CD4-positive, alpha-beta memory T cell (primary cell): ENCODE measurements around the gene NF1. TPM values are rescaled to one million over a fixed set of nuclear protein-coding genes. Genes with fewer than 3 reads are reported as not detected.
A peak's percentile ranks its signal among the peaks of the same experiment; 100 is the strongest.

Experiments used
- CTCF ChIA-PET: fragments of 350-600 bp; sonication (Branson Sonifier 250); formaldehyde crosslinking; loops from one replicate; lab custom pipeline; 2021; ENCODE audit warnings: inconsistent platforms; ENCODE audit not compliant: partially characterized antibody; lab: Charles Lee
- POLR2A ChIA-PET: fragments of 350-600 bp; sonication (Branson Sonifier 250); formaldehyde crosslinking; loops from one replicate; lab custom pipeline; 2021; ENCODE audit not compliant: partially characterized antibody; lab: Charles Lee
- DNase-seq, 5 donors: peaks; one replicate each; pipeline versions ENCODE4 v3.0.0 to v3.0.0-alpha.2; 2020 to 2022; ENCODE audit warnings: mixed read lengths in 1 of 5
- H3K27ac ChIP-seq: one replicate; pipeline ENCODE4 v1.7.0; 2013; ENCODE audit warnings: low read depth, low read length
- H3K27me3 ChIP-seq: 2 replicates; pipeline ENCODE4 v1.7.0; 2013; ENCODE audit warnings: mild to moderate bottlenecking, low read length, moderate library complexity; ENCODE audit not compliant: insufficient read depth
- H3K36me3 ChIP-seq: 2 replicates; pipeline ENCODE4 v1.7.0; 2013; ENCODE audit warnings: mild to moderate bottlenecking, low read length, moderate library complexity; ENCODE audit not compliant: insufficient read depth
- H3K4me1 ChIP-seq: 2 replicates; pipeline ENCODE4 v1.7.0; 2013; ENCODE audit warnings: mild to moderate bottlenecking, low read length, moderate library complexity; ENCODE audit not compliant: insufficient read depth
- H3K4me3 ChIP-seq, 2 donors: one replicate each; pipeline ENCODE4 v1.7.0; 2013; ENCODE audit warnings: low read length in 2 of 2, mild to moderate bottlenecking in 1 of 2
- H3K9me3 ChIP-seq, 2 donors: one replicate each; pipeline ENCODE4 v1.7.0; 2013; ENCODE audit warnings: low read length in 2 of 2, control low read depth in 1 of 2; ENCODE audit not compliant: control insufficient read depth in 1 of 2
- H3K27ac Mint-ChIP-seq, 7 donors: one replicate each; pipeline ENCODE4 v1.8.0; 2020 to 2021; ENCODE audit warnings: mixed read lengths in 7 of 7, mild to moderate bottlenecking in 6 of 7, inconsistent platforms in 3 of 7, moderate library complexity in 3 of 7
- H3K27me3 Mint-ChIP-seq, 2 donors: one replicate each; pipeline ENCODE4 v1.8.0; 2020 to 2021; ENCODE audit warnings: mixed read lengths in 2 of 2
- H3K36me3 Mint-ChIP-seq, 2 donors: one replicate each; pipeline ENCODE4 v1.8.0; 2020 to 2021; ENCODE audit warnings: mixed read lengths in 2 of 2, inconsistent platforms in 1 of 2, mild to moderate bottlenecking in 1 of 2
- H3K4me1 Mint-ChIP-seq, 4 donors: one replicate each; pipeline ENCODE4 v1.8.0; 2020 to 2021; ENCODE audit warnings: mixed read lengths in 4 of 4, mild to moderate bottlenecking in 1 of 4
- H3K4me3 Mint-ChIP-seq, 8 donors: one replicate each; pipeline ENCODE4 v1.8.0; 2020 to 2021; ENCODE audit warnings: mixed read lengths in 8 of 8, mild to moderate bottlenecking in 7 of 8, moderate library complexity in 6 of 8, inconsistent platforms in 3 of 8
- H3K9me3 Mint-ChIP-seq, 8 donors: one replicate each; pipeline ENCODE4 v1.8.0; 2020 to 2021; ENCODE audit warnings: mixed read lengths in 8 of 8, mild to moderate bottlenecking in 5 of 8, inconsistent platforms in 3 of 8, moderate library complexity in 1 of 8
- intact Hi-C: fragments of 100-400 bp; cut with micrococcal nuclease; formaldehyde crosslinking; loops from one replicate; pipeline ENCODE4 v1.15.1; 2023
- polyA plus RNA-seq, 2 donors: library from polyadenylated mRNA; unstranded; fragments of 300-500 nt; fragmentation: Illumina TruSeq; gene quantifications; one replicate each; pipeline ENCODE4 v1.2.3, GENCODE V29; 2021
- total RNA-seq, 2 experiments: library from RNA; stranded (reverse); gene quantifications; one replicate each; pipeline ENCODE4 v1.2.3, GENCODE V29; 2021

Gene NF1
- total and polyA plus RNA-seq, 4 experiments from 2014 or later, result 5.5 to 52.4 (median 27.9) TPM

DNA sequence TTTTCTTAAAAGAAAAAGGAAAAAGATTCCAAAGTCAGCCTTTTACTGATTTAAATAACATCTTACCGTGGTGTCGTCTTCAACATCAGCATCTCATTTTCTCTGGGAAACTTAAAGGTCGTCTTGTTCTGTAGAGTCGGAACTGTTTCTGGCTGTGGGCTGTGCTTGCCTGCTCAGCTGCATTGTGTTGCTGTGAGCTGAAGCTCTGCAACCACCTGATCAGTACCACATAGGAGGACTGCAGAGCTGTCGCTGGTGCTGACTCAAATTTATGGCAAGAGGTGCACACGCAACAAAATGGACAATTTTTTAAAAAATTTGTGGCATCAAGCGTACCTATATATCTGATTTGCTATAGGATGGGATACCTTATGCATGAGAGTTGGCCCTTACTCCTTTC, 202.3 kb downstream of the NF1 start, which contains the start of gene OMG:
Gene OMG, minus strand, starts transcription at position 150 of the 400 bp plus-strand sequence. CDS start 908 bp downstream, outside the sequence.
- Mint-ChIP-seq H3K4me3 (no peak within 1 kb of the TSS), H3K9me3 (no peaks in the 10 kb centered on the region), H3K4me1 (peaks cover 8 to 18% (median 13%) of the 10 kb centered on the region in 4 donors), H3K27ac (peak within 1 kb of the TSS in 1 of 7 donors; percentile 77), H3K36me3 (peaks cover 0 to 6% of the 10 kb centered on the region in 2 donors), H3K27me3 (no peaks in the 10 kb centered on the region)
- CTCF ChIA-PET, result no interaction called here
- POLR2A ChIA-PET, result no interaction called here
- no peak for DNase-seq
- H3K27ac ChIP-seq, result no peak within 1 kb of the TSS
- H3K9me3 ChIP-seq, result no peaks in the 10 kb centered on the region
- intact Hi-C loops, result no loop called here
- H3K4me1 ChIP-seq, result no peaks in the 10 kb centered on the region
- no peak within 1 kb of the TSS for H3K4me3 ChIP-seq
- no peaks in the 10 kb centered on the region for H3K36me3 ChIP-seq
- no peaks in the 10 kb centered on the region for H3K27me3 ChIP-seq

DNA sequence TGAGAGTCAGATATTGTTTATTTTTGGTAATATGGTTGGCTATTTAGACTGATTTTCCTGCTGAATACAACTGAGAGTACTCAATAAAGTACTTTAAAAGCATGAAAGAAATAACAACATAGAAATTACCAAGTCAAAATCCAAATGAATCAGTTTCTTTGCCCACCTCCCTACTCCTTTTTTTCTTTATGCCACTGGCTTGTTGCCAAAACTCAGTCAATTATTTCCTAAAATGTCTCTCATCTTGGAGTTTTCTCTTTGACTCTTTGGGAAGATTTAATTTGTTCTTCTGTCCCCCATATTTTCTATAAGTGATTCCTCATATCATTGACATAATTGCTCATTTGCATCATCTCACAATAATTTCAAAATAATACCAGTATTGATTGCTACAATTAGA, 204.8 kb downstream of the NF1 start:
- no peak for DNase-seq
- Histone ChIP-seq H3K27me3 (no peaks in the 10 kb centered on the region), H3K36me3 (peaks cover 13% of the 10 kb centered on the region), H3K9me3 (no peaks in the 10 kb centered on the region), H3K4me3 (no peak overlapping the region), H3K27ac (no peak overlapping the region), H3K4me1 (peaks cover 5% of the 10 kb centered on the region)
- H3K4me3 Mint-ChIP-seq, result no peak overlapping the region
- peak overlapping the region in 1 of 7 donors; percentile 14 for H3K27ac Mint-ChIP-seq
- peaks cover 16 to 33% (median 20%) of the 10 kb centered on the region in 4 donors for H3K4me1 Mint-ChIP-seq
- H3K9me3 Mint-ChIP-seq, result peaks cover 0 to 3% (median 0%) of the 10 kb centered on the region in 8 donors
- H3K36me3 Mint-ChIP-seq, result peaks cover 23 to 25% of the 10 kb centered on the region in 2 donors
- CTCF ChIA-PET, result no interaction called here
- no peaks in the 10 kb centered on the region for H3K27me3 Mint-ChIP-seq
- intact Hi-C loops, result no loop called here
- POLR2A ChIA-PET, result no interaction called here

DNA sequence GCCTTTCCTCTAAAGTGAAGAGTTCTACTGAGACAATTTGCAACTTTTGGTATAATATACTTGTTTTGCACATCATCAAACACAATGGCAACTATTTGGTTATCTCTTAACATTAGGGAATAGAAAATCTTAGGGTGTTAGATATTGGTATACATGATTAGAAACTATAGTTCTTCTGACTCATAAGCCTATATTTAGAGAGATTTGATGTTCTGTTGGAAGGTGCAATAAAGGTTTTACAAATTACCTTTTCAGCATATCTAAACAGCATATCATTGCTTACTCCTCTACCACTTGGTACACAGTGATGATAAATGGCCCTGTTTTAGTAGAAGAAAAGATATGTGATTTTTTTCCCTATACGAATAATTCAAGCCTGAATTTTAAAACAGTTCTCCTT, 212.9 kb downstream of the NF1 start:
- no peaks in the 10 kb centered on the region for H3K9me3 ChIP-seq
- peaks cover 25% of the 10 kb centered on the region for H3K36me3 ChIP-seq
- H3K27me3 Mint-ChIP-seq, result no peaks in the 10 kb centered on the region
- ChIA-PET POLR2A (interaction anchor here (1.9 to 9.0 kb wide), 2 partner anchors 8 to 13 kb away, joined by 5 to 197 read pairs; partner anchors contain the start of gene EVI2A), CTCF (no interaction called here)
- H3K9me3 Mint-ChIP-seq, result peaks cover 0 to 3% (median 0%) of the 10 kb centered on the region in 8 donors
- H3K4me1 ChIP-seq, result peaks cover 61% of the 10 kb centered on the region
- intact Hi-C loops, result loop anchor here (2.0 kb wide), 1 partner anchor 13 kb away; the partner anchor contains the start of gene EVI2A
- H3K27ac Mint-ChIP-seq, result peak overlapping the region; percentile 71 to 98 (median 95)
- no peak for DNase-seq
- peak overlapping the region; percentile 70 for H3K27ac ChIP-seq
- no peaks in the 10 kb centered on the region for H3K27me3 ChIP-seq
- H3K4me1 Mint-ChIP-seq, result peaks cover 42 to 77% (median 62%) of the 10 kb centered on the region in 4 donors
- H3K36me3 Mint-ChIP-seq, result peaks cover 44 to 65% of the 10 kb centered on the region in 2 donors
- peak overlapping the region in 1 of 2 donors; percentile 29 for H3K4me3 ChIP-seq
- H3K4me3 Mint-ChIP-seq, result peak overlapping the region; percentile 40 to 96 (median 90)

DNA sequence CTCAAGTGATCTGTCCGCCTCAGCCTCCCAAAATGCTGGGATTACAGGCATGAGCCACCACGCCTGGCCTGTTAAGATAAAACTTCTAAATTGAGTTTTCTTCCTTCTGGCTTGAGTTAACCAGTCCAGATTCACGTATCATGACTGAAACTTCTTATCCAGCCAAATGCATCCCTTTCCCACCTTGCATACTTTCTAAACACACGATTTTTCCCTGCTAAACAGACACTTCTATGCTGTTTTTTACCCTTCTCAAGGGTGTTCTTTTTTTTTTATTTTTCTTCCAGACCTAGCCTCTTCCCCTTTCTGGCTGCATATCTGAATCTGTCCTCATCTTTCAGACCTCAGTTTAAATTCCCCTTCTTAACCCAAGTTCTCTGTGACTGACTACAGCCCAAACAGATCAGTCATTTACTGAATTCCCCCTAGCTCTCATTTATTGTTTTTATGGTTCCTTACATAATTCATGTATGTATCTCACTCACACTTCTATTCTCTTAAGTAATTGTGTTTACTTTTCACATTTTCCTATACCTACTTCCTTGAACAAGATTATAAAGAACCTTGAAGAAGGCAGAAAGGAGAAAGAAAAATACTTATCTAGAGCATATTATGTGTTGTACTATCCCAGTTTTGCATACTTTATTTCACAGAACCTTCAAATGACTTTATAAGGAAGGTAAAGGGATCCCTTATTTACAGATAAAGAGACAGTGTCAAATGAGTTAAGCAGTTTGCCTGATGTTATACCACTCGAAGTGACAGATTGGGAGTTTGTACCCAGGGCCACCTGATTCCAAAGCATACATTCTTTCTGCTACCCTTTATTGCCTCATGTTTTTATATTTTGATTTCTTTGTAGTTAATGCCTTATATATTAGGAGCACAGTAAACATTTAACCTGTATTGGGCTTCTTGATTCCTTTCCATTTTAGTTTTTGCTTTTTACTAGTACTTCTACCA, 213.9 kb downstream of the NF1 start:
- CTCF ChIA-PET, result interaction anchor here (0.6 kb wide), 1 partner anchor 14 kb away, joined by 4 read pairs; no protein-coding TSS in a partner anchor
- Histone ChIP-seq H3K27ac (peak overlapping the region; percentile 70), H3K27me3 (no peaks in the 10 kb centered on the region), H3K9me3 (no peaks in the 10 kb centered on the region), H3K4me3 (peak overlapping the region in 1 of 2 donors; percentile 59), H3K36me3 (peaks cover 19% of the 10 kb centered on the region), H3K4me1 (peaks cover 61% of the 10 kb centered on the region)
- peaks cover 34 to 55% of the 10 kb centered on the region in 2 donors for H3K36me3 Mint-ChIP-seq
- H3K27ac Mint-ChIP-seq, result peak overlapping the region; percentile 92 to 98 (median 95)
- H3K4me3 Mint-ChIP-seq, result peak overlapping the region; percentile 80 to 96 (median 90)
- no peak for DNase-seq
- H3K27me3 Mint-ChIP-seq, result no peaks in the 10 kb centered on the region
- intact Hi-C loops, result no loop called here
- H3K9me3 Mint-ChIP-seq, result peaks cover 0 to 3% (median 0%) of the 10 kb centered on the region in 8 donors
- peaks cover 39 to 77% (median 58%) of the 10 kb centered on the region in 4 donors for H3K4me1 Mint-ChIP-seq
- POLR2A ChIA-PET, result interaction anchor here (1.1 to 9.0 kb wide), 3 partner anchors 12 to 43 kb away, joined by 3 to 197 read pairs (median 8); partner anchors contain the start of gene EVI2A

- intact Hi-C loops, result no loop called here
- Histone ChIP-seq H3K9me3 (no peaks in the 10 kb centered on the region), H3K4me1 (peaks cover 61% of the 10 kb centered on the region), H3K4me3 (peak overlapping the region; percentile 45 to 59), H3K27me3 (no peaks in the 10 kb centered on the region), H3K36me3 (peaks cover 14% of the 10 kb centered on the region), H3K27ac (peak overlapping the region; percentile 70)
- ChIA-PET POLR2A (interaction anchor here (1.1 to 9.0 kb wide), 5 partner anchors 11 to 185 kb away, joined by 3 to 197 read pairs (median 7); partner anchors contain the start of gene EVI2A), CTCF (interaction anchor here (0.9 kb wide), 1 partner anchor 65 kb away, joined by 3 read pairs; no protein-coding TSS in a partner anchor)
- DNase-seq, result peak in 4 of 5 donors; percentile 40 to 45 (median 43)
- H3K27me3 Mint-ChIP-seq, result no peaks in the 10 kb centered on the region
- peaks cover 35 to 80% (median 55%) of the 10 kb centered on the region in 4 donors for H3K4me1 Mint-ChIP-seq
- H3K9me3 Mint-ChIP-seq, result peaks cover 0 to 3% (median 0%) of the 10 kb centered on the region in 8 donors
- peak overlapping the region; percentile 92 to 98 (median 95) for H3K27ac Mint-ChIP-seq
- H3K36me3 Mint-ChIP-seq, result peaks cover 25 to 53% of the 10 kb centered on the region in 2 donors
- H3K4me3 Mint-ChIP-seq, result peak overlapping the region; percentile 80 to 96 (median 90)
Observed at GRCh38 chr17:31309556-31309955, 214.8 kb downstream of the NF1 start.

DNA sequence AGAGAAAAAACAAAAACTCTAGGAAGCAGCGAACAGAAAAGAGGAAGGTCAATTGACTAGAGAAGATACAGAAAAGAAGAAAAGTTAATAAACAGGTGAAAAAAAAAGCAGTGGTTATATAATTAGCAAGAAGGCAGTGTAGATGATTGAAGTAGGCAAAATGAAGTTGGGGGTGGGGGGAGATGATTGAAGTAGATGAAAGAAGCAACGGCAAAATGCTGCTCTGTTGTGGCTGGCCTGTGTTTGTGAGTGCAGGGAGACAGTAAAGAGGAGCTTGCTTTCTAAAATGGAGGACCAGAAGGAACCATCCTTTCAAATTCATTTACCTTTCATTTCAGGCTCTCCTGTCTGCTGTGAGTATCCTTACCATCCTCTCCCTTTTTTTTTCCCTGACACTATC, 215.5 kb downstream of the NF1 start:
- peaks cover 18 to 46% of the 10 kb centered on the region in 2 donors for H3K36me3 Mint-ChIP-seq
- peak overlapping the region; percentile 92 to 98 (median 95) for H3K27ac Mint-ChIP-seq
- Histone ChIP-seq H3K27ac (peak overlapping the region; percentile 70), H3K9me3 (no peaks in the 10 kb centered on the region), H3K27me3 (no peaks in the 10 kb centered on the region), H3K36me3 (peaks cover 7% of the 10 kb centered on the region), H3K4me3 (peak overlapping the region; percentile 45 to 59), H3K4me1 (peaks cover 61% of the 10 kb centered on the region)
- ChIA-PET POLR2A (interaction anchor here (0.7 to 9.0 kb wide), 10 partner anchors 10 to 486 kb away, joined by 3 to 197 read pairs (median 5); partner anchors contain the start of genes CRLF3 and EVI2A), CTCF (interaction anchor here (0.9 to 2.1 kb wide), 3 partner anchors 58 to 485 kb away, joined by 3 to 4 read pairs (median 3); partner anchors contain the start of gene CRLF3)
- H3K9me3 Mint-ChIP-seq, result no peaks in the 10 kb centered on the region
- H3K27me3 Mint-ChIP-seq, result no peaks in the 10 kb centered on the region
- H3K4me3 Mint-ChIP-seq, result peak overlapping the region; percentile 80 to 96 (median 90)
- peaks cover 35 to 76% (median 53%) of the 10 kb centered on the region in 4 donors for H3K4me1 Mint-ChIP-seq
- peak; percentile 75 to 90 (median 81) for DNase-seq
- intact Hi-C loops, result loop anchor here (1.0 to 5.0 kb wide), 5 partner anchors 11 to 237 kb away; partner anchors contain the start of gene EVI2A
